SK-N-SH (cell line): Measurements from ENCODE around the gene PNPLA1.

Experiments
- EZH2phosphoT487 ChIP-seq: fragments of 200-600 bp; sonication (generic); IDR thresholded peaks from 2 replicates; pipeline ENCODE4 v1.6.1; 2017; ENCODE audit warnings: low read depth, mixed run types, mild to moderate bottlenecking, antibody characterized with exemption, moderate library complexity, borderline replicate concordance
- MXI1 ChIP-seq: IDR thresholded peaks from 2 replicates; pipeline ENCODE4 v1.6.1; 2012; ENCODE audit warnings: mild to moderate bottlenecking, low read depth, low read length, improper control_type of control experiment
- NFIC ChIP-seq: IDR thresholded peaks from 2 replicates; pipeline ENCODE4 v1.4.0; 2012; ENCODE audit warnings: borderline replicate concordance
- NRF1 ChIP-seq: IDR thresholded peaks from 2 replicates; pipeline ENCODE4 v1.6.1; 2012; ENCODE audit warnings: low read depth, mild to moderate bottlenecking, low read length
- RCOR1 ChIP-seq: fragments of 150-350 bp; IDR thresholded peaks from 2 replicates; pipeline ENCODE4 v1.6.1; 2017; ENCODE audit warnings: antibody characterized with exemption, low read length
- RFX5 ChIP-seq: IDR thresholded peaks from 2 replicates; pipeline ENCODE4 v1.6.1; 2012; ENCODE audit warnings: mild to moderate bottlenecking, improper control_type of control experiment, low read length
- SMC3 ChIP-seq: IDR thresholded peaks from 2 replicates; pipeline ENCODE4 v1.6.1; 2012; ENCODE audit warnings: low read depth, low read length, improper control_type of control experiment
- TEAD4 ChIP-seq: IDR thresholded peaks from 2 replicates; pipeline ENCODE4 v1.4.0; 2012; ENCODE audit warnings: mild to moderate bottlenecking, borderline replicate concordance; ENCODE audit not compliant: insufficient read depth
- USF1 ChIP-seq: IDR thresholded peaks from 2 replicates; pipeline ENCODE4 v1.4.0; 2012; ENCODE audit warnings: low read depth, borderline replicate concordance
- YY1 ChIP-seq: IDR thresholded peaks from 2 replicates; pipeline ENCODE4 v1.4.0; 2012; ENCODE audit warnings: low read depth, mild to moderate bottlenecking
- TF ChIP-seq, protein P1 (sequence below): fragments of 200-600 bp; sonication (generic); IDR thresholded peaks from 2 replicates; pipeline ENCODE4 v1.6.1; 2017; ENCODE audit warnings: antibody characterized with exemption, mild to moderate bottlenecking, moderate library complexity
- TF ChIP-seq, protein P2 (sequence below): IDR thresholded peaks from 2 replicates; pipeline ENCODE4 v1.6.1; 2012; ENCODE audit warnings: mild to moderate bottlenecking, low read depth, low read length, moderate library complexity
- TF ChIP-seq, protein P3 (sequence below): IDR thresholded peaks from 2 replicates; pipeline ENCODE4 v1.4.0; 2012; ENCODE audit warnings: low read depth
- TF ChIP-seq, protein P4 (sequence below): IDR thresholded peaks from 2 replicates; pipeline ENCODE4; 2012

DNA sequence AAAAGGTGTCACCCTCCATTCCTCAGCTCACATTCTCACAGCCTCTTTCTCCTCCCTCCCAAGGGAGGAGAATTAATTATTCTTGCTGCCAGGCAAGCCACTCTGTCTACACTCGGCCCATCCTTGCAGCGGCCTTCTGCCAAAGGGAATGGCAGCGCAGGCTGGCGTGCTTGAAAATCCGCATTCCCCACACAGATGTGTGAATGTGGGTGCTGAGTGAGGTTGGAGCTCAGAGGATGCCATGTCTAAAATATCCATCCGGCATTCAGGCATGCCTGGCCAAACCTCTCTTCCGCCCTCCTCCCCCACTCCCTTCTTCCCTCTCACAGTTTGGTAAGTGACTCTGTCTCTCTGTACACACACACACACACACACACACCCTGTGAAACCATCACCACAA lies 27.7 kb downstream of the PNPLA1 start:
- TF ChIP-seq, protein P1, sequence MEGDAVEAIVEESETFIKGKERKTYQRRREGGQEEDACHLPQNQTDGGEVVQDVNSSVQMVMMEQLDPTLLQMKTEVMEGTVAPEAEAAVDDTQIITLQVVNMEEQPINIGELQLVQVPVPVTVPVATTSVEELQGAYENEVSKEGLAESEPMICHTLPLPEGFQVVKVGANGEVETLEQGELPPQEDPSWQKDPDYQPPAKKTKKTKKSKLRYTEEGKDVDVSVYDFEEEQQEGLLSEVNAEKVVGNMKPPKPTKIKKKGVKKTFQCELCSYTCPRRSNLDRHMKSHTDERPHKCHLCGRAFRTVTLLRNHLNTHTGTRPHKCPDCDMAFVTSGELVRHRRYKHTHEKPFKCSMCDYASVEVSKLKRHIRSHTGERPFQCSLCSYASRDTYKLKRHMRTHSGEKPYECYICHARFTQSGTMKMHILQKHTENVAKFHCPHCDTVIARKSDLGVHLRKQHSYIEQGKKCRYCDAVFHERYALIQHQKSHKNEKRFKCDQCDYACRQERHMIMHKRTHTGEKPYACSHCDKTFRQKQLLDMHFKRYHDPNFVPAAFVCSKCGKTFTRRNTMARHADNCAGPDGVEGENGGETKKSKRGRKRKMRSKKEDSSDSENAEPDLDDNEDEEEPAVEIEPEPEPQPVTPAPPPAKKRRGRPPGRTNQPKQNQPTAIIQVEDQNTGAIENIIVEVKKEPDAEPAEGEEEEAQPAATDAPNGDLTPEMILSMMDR, result no peak
- TF ChIP-seq NRF1 (no peak), SMC3 (no peak), MXI1 (no peak), USF1 (no peak), RFX5 (no peak), RCOR1 (no peak), TEAD4 (no peak), NFIC (no peak), YY1 (no peak), EZH2phosphoT487 (no peak)
- TF ChIP-seq, protein P2, sequence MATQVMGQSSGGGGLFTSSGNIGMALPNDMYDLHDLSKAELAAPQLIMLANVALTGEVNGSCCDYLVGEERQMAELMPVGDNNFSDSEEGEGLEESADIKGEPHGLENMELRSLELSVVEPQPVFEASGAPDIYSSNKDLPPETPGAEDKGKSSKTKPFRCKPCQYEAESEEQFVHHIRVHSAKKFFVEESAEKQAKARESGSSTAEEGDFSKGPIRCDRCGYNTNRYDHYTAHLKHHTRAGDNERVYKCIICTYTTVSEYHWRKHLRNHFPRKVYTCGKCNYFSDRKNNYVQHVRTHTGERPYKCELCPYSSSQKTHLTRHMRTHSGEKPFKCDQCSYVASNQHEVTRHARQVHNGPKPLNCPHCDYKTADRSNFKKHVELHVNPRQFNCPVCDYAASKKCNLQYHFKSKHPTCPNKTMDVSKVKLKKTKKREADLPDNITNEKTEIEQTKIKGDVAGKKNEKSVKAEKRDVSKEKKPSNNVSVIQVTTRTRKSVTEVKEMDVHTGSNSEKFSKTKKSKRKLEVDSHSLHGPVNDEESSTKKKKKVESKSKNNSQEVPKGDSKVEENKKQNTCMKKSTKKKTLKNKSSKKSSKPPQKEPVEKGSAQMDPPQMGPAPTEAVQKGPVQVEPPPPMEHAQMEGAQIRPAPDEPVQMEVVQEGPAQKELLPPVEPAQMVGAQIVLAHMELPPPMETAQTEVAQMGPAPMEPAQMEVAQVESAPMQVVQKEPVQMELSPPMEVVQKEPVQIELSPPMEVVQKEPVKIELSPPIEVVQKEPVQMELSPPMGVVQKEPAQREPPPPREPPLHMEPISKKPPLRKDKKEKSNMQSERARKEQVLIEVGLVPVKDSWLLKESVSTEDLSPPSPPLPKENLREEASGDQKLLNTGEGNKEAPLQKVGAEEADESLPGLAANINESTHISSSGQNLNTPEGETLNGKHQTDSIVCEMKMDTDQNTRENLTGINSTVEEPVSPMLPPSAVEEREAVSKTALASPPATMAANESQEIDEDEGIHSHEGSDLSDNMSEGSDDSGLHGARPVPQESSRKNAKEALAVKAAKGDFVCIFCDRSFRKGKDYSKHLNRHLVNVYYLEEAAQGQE, result no peak
- TF ChIP-seq, protein P3, sequence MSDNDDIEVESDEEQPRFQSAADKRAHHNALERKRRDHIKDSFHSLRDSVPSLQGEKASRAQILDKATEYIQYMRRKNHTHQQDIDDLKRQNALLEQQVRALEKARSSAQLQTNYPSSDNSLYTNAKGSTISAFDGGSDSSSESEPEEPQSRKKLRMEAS, result no peak
- TF ChIP-seq, protein P4, sequence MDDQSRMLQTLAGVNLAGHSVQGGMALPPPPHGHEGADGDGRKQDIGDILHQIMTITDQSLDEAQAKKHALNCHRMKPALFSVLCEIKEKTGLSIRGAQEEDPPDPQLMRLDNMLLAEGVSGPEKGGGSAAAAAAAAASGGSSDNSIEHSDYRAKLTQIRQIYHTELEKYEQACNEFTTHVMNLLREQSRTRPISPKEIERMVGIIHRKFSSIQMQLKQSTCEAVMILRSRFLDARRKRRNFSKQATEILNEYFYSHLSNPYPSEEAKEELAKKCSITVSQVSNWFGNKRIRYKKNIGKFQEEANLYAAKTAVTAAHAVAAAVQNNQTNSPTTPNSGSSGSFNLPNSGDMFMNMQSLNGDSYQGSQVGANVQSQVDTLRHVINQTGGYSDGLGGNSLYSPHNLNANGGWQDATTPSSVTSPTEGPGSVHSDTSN, result no peak
